OCI-LY3 (cell line): ENCODE measurements around the gene FAF2.

Experiments used
- EZH2phosphoT487 ChIP-seq: fragments of 200-600 bp; shearing (Covaris generic); IDR thresholded peaks from 2 replicates; pipeline ENCODE4 v1.6.1; 2018; ENCODE audit warnings: antibody characterized with exemption, mixed run types, low read depth
- TF ChIP-seq, protein P1 (sequence below): fragments of 200-600, 300-600 bp; sonication (generic); IDR thresholded peaks from 2 replicates; pipeline ENCODE4 v1.5.1; 2014; ENCODE audit warnings: antibody characterized with exemption, low read length, low read depth

- TF ChIP-seq, protein P1, sequence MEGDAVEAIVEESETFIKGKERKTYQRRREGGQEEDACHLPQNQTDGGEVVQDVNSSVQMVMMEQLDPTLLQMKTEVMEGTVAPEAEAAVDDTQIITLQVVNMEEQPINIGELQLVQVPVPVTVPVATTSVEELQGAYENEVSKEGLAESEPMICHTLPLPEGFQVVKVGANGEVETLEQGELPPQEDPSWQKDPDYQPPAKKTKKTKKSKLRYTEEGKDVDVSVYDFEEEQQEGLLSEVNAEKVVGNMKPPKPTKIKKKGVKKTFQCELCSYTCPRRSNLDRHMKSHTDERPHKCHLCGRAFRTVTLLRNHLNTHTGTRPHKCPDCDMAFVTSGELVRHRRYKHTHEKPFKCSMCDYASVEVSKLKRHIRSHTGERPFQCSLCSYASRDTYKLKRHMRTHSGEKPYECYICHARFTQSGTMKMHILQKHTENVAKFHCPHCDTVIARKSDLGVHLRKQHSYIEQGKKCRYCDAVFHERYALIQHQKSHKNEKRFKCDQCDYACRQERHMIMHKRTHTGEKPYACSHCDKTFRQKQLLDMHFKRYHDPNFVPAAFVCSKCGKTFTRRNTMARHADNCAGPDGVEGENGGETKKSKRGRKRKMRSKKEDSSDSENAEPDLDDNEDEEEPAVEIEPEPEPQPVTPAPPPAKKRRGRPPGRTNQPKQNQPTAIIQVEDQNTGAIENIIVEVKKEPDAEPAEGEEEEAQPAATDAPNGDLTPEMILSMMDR, result no peak
- TF ChIP-seq EZH2phosphoT487, result no peak
These were observed 79.3 kb downstream of the FAF2 start for GRCh38 chr5:176527246-176528222.
